ENCODE results near the gene ST7. TPM values are rescaled to one million over a fixed set of nuclear protein-coding genes. Genes with fewer than 3 reads are reported as not detected.

Gene ST7
- total and polyA plus RNA-seq, 7 donors = 6.0 to 12.5 (median 7.3) TPM

DNA sequence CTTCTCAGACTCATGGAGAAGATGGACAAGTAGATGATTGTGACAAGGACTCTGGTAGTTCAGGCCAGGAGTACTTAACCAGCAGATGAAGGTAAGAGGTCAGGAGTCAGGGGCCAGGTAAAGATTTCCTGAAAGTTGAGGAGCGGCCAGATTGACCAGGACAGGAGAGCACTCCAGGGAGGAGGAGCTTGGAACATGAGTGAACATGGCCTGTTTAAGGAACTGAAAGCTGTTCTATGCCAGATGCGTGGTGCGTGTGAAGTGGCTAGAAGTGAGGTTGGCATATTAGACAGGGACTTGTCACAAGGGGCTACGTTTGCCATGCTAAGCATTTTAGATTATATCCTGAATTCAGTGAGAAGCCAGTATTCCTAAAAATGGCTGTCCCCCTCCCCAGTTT, 212.4 kb downstream of the ST7 start:
- peak in 1 of 4 donors; percentile 55 for ATAC-seq
- Histone ChIP-seq H3K27ac (no peak overlapping the region), H3K4me3 (no peak overlapping the region), H3K27me3 (ENCODE audit: insufficient read depth in 3 of 3, low read length in 2 of 3) (no peaks in the 10 kb centered on the region), H3K36me3 (ENCODE audit: insufficient read depth in 1 of 2, low read depth in 1 of 2) (peaks cover 0 to under 1% of the 10 kb centered on the region in 2 donors), H3K4me1 (peaks cover 9% of the 10 kb centered on the region), H3K9me3 (no peaks in the 10 kb centered on the region)
- intact Hi-C loops (cut with DNase I) = no loop called here
- WGBS, 3 donors = 77 to 94% (median 78%) methylated on average over 4 of the region's 4 CpGs
- peak in 1 of 2 donors; percentile 14 for DNase-seq
- no peak for TF ChIP-seq CTCF (IDR thresholded peaks at IDR 0.05)

DNA sequence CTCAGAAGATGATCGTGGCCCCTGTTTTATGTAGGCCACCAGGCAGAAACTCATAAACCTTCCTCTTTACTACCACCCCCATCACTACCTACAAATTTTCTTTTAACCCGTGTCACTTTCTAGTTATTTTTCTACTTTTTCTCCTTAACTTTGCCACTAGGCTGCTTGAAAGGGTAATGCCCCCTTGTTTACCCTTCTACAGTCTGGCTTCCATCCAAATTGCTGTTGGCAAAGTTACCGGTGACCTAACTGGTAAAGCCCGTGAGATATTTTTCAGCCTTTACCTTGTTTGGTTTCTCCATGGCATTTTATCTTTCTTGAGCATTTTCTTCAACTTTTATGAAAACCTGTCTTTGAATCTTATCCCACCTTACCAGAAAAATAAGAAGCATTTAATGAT, 216.6 kb downstream of the ST7 start:
- WGBS, 3 donors = 64 to 83% (median 65%) methylated on average over 4 of the region's 4 CpGs
- H3K4me3 ChIP-seq = no peak overlapping the region
- ATAC-seq (no peak), DNase-seq (no peak)
- no peaks in the 10 kb centered on the region for H3K9me3 ChIP-seq
- H3K4me1 ChIP-seq = peaks cover 4% of the 10 kb centered on the region
- no peak overlapping the region for H3K27ac ChIP-seq
- no peaks in the 10 kb centered on the region for H3K27me3 ChIP-seq (ENCODE audit: insufficient read depth in 3 of 3, low read length in 2 of 3)
- intact Hi-C loops (cut with DNase I) = no loop called here
- TF ChIP-seq CTCF (IDR thresholded peaks at IDR 0.05) = no peak
- peaks cover 0 to 33% of the 10 kb centered on the region in 2 donors for H3K36me3 ChIP-seq (ENCODE audit: insufficient read depth in 1 of 2, low read depth in 1 of 2)

DNA sequence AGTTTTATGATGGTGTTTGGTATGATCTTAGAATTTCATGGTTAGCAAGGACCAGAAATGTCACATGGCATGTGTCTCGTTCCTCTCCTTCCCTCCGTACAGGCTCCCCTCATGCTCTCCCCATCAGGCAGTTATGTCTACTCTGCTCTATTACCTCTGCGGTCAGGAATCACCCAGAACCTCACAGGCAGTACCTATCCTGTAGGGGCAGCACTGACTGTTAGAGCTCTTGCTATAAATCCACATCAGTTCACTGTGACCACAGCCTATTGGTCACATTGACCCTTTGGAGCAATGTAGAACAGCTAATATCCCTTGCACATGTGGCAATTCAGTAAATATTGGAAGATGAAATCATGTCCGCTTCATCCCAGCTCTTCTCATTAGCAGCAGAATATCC, 217.8 kb downstream of the ST7 start:
- intact Hi-C loops (cut with DNase I) = no loop called here
- no peaks in the 10 kb centered on the region for H3K27me3 ChIP-seq (ENCODE audit: insufficient read depth in 3 of 3, low read length in 2 of 3)
- ATAC-seq (no peak), DNase-seq (no peak)
- no peak overlapping the region for H3K4me3 ChIP-seq
- TF ChIP-seq CTCF (IDR thresholded peaks at IDR 0.05) = no peak
- H3K27ac ChIP-seq = no peak overlapping the region
- peaks cover 0 to 43% of the 10 kb centered on the region in 2 donors for H3K36me3 ChIP-seq (ENCODE audit: insufficient read depth in 1 of 2, low read depth in 1 of 2)
- WGBS, 3 donors = 90 to 94% (median 92%) methylated on average over 4 of the region's 4 CpGs
- no peaks in the 10 kb centered on the region for H3K9me3 ChIP-seq
- H3K4me1 ChIP-seq = peaks cover 4% of the 10 kb centered on the region

GRCh38 chr7:117172283-117172682, 219.0 kb downstream of the ST7 start:
- no peaks in the 10 kb centered on the region for H3K27me3 ChIP-seq (ENCODE audit: insufficient read depth in 3 of 3, low read length in 2 of 3)
- ATAC-seq (no peak), DNase-seq (no peak)
- intact Hi-C loops (cut with DNase I) = no loop called here
- peaks cover 0 to 46% of the 10 kb centered on the region in 2 donors for H3K36me3 ChIP-seq (ENCODE audit: insufficient read depth in 1 of 2, low read depth in 1 of 2)
- WGBS, 3 donors = 93 to 96% (median 95%) methylated on average over 2 of the region's 2 CpGs
- no peak overlapping the region for H3K27ac ChIP-seq
- TF ChIP-seq CTCF (IDR thresholded peaks at IDR 0.05) = no peak
- H3K9me3 ChIP-seq = no peaks in the 10 kb centered on the region
- no peak overlapping the region for H3K4me3 ChIP-seq
- peaks cover 4% of the 10 kb centered on the region for H3K4me1 ChIP-seq

DNA sequence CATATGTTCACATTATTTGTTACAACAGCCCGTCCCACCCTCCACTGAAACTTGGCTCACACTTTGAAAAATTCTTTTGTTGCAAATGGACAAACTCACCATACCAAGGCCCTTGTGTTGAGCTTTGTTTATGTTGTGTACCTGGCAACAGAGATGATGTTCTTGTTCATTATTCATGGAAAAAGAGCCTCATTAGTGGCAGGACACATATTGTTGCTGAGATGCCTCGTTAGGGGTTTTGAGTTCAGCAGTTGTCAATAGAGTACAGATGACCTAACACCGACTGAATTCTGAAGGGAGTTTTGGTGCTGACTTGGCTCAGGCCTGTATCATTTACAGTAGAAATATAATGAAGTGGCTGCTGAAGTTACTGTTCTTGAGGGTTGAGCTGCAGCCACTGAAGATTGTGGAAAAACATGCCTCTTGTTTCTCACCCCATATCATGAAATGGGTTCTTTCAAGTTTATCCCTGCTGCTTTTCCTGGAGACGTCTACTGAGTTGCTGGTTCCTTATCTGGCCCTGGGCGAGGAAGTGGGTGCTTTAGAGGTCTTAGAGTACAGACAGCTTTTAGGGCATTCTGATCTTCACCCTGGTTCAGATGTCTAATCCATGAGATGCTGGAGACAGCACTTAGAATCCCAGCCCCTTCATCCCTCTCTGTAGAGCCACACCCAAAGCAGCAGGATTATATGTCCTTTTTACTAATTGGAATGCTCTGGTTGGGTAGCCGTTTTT, 219.9 kb downstream of the ST7 start:
- intact Hi-C loops (cut with DNase I) = no loop called here
- ATAC-seq = no peak
- no peak for DNase-seq
- Histone ChIP-seq H3K4me1 (peaks cover 4% of the 10 kb centered on the region), H3K27ac (no peak overlapping the region), H3K27me3 (ENCODE audit: insufficient read depth in 3 of 3, low read length in 2 of 3) (no peaks in the 10 kb centered on the region), H3K9me3 (no peaks in the 10 kb centered on the region), H3K36me3 (ENCODE audit: insufficient read depth in 1 of 2, low read depth in 1 of 2) (peaks cover 0 to 46% of the 10 kb centered on the region in 2 donors), H3K4me3 (no peak overlapping the region)
- WGBS, 3 donors = 62 to 73% (median 70%) methylated on average over 6 of the region's 6 CpGs
- TF ChIP-seq CTCF (IDR thresholded peaks at IDR 0.05) = no peak
